ENCODE measurements around the gene CELSR1.

DNA sequence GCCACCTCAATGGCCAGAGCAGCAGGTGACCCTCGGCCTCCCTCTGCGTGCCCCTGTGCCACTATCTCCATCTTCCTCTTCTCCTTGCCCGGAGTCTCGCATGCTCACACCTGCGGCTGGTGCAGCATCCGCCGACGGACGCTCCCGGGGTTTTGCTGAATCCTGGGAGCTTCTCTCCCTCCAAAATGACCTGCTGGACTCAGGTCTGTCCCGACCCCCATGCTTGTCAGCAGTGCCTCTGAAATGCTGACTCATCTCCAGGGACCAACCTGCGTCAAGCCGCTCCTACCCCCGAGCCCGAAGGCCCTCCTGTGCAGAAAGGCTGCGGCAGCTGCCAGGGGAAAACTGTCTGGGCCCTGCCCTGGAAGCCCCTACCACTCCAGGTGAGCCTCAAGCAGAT is 58.4 kb downstream of the CELSR1 start:
- TF ChIP-seq, protein P1, sequence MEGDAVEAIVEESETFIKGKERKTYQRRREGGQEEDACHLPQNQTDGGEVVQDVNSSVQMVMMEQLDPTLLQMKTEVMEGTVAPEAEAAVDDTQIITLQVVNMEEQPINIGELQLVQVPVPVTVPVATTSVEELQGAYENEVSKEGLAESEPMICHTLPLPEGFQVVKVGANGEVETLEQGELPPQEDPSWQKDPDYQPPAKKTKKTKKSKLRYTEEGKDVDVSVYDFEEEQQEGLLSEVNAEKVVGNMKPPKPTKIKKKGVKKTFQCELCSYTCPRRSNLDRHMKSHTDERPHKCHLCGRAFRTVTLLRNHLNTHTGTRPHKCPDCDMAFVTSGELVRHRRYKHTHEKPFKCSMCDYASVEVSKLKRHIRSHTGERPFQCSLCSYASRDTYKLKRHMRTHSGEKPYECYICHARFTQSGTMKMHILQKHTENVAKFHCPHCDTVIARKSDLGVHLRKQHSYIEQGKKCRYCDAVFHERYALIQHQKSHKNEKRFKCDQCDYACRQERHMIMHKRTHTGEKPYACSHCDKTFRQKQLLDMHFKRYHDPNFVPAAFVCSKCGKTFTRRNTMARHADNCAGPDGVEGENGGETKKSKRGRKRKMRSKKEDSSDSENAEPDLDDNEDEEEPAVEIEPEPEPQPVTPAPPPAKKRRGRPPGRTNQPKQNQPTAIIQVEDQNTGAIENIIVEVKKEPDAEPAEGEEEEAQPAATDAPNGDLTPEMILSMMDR (IDR thresholded peaks at IDR 0.05 in 2 of 3, conservative IDR thresholded peaks at IDR 0.05 in 1 of 3; ENCODE audit: borderline replicate concordance in 1 of 3, insufficient read depth in 1 of 3, low read depth in 2 of 3, low read length in 2 of 3), result no peak
- TF ChIP-seq, protein P2, sequence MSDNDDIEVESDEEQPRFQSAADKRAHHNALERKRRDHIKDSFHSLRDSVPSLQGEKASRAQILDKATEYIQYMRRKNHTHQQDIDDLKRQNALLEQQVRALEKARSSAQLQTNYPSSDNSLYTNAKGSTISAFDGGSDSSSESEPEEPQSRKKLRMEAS (IDR thresholded peaks at IDR 0.05), result no peak
- TF ChIP-seq EZH2 (IDR thresholded peaks at IDR 0.05) (no peak), ZFX (IDR thresholded peaks at IDR 0.05) (no peak), YY1 (IDR thresholded peaks at IDR 0.05; ENCODE audit: extremely low read depth, insufficient replicate concordance, low read depth, low read length) (no peak), SRF (IDR thresholded peaks at IDR 0.05; ENCODE audit: low read depth) (no peak), JUND (IDR thresholded peaks at IDR 0.05) (no peak), EZH2phosphoT487 (IDR thresholded peaks at IDR 0.05; ENCODE audit: borderline replicate concordance) (no peak), POLR2AphosphoS5 (IDR thresholded peaks at IDR 0.05; ENCODE audit: low read depth, low read length) (no peak), POLR2A (IDR thresholded peaks at IDR 0.05; ENCODE audit: borderline replicate concordance, extremely low read depth, insufficient read depth, insufficient read length) (no peak), CEBPB (IDR thresholded peaks at IDR 0.05; ENCODE audit: low read depth) (no peak), TCF7L2 (IDR thresholded peaks at IDR 0.05; ENCODE audit: borderline replicate concordance, extremely low read depth, insufficient read depth, insufficient read length) (no peak)
- TF ChIP-seq, protein P3, sequence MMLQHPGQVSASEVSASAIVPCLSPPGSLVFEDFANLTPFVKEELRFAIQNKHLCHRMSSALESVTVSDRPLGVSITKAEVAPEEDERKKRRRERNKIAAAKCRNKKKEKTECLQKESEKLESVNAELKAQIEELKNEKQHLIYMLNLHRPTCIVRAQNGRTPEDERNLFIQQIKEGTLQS (IDR thresholded peaks at IDR 0.05), result no peak
